DOHH2 (cell line): ENCODE results near the gene COQ9.

Experiments
- EZH2phosphoT487 ChIP-seq: fragments of 200-600 bp; sonication (generic); IDR thresholded peaks from 2 replicates; pipeline ENCODE4 v1.6.1; 2017; ENCODE audit warnings: borderline replicate concordance, mild to moderate bottlenecking, antibody characterized with exemption, low read length, moderate library complexity, mixed read lengths
- TF ChIP-seq, protein P1 (sequence below): fragments of 200-600 bp; sonication (generic); IDR thresholded peaks from one replicate; pipeline ENCODE4 v1.5.1; 2014; ENCODE audit warnings: antibody characterized with exemption, mild to moderate bottlenecking, low read depth, low read length; ENCODE audit not compliant: poor library complexity, severe bottlenecking

DNA sequence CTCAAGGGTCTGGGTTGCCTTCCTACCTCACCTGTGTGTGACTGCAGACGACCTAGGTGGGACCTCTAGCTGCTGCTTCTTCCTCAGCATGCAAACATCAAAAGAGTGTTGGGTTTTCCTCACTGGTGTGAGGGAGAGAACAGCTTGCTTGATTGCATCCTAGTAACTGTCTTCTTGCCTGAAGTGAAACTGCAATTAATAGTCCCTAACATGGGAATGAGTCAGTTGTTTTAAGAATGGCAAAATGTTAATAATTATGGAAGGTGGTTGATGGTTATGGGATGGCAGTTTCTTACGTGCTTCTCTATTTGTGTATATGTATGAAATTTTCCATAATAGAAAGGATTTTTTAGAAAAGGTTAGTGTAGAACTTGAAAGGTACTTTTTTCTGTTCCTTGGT lies 21.1 kb downstream of the COQ9 start:
- TF ChIP-seq, protein P1, sequence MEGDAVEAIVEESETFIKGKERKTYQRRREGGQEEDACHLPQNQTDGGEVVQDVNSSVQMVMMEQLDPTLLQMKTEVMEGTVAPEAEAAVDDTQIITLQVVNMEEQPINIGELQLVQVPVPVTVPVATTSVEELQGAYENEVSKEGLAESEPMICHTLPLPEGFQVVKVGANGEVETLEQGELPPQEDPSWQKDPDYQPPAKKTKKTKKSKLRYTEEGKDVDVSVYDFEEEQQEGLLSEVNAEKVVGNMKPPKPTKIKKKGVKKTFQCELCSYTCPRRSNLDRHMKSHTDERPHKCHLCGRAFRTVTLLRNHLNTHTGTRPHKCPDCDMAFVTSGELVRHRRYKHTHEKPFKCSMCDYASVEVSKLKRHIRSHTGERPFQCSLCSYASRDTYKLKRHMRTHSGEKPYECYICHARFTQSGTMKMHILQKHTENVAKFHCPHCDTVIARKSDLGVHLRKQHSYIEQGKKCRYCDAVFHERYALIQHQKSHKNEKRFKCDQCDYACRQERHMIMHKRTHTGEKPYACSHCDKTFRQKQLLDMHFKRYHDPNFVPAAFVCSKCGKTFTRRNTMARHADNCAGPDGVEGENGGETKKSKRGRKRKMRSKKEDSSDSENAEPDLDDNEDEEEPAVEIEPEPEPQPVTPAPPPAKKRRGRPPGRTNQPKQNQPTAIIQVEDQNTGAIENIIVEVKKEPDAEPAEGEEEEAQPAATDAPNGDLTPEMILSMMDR: no peak
- no peak for TF ChIP-seq EZH2phosphoT487
